WTC11 (cell line): ENCODE data around the gene COMTD1.

Experiments
- CREM ChIP-seq: sonication (generic); formaldehyde crosslinking; IDR thresholded peaks from 2 replicates; pipeline ENCODE4 v1.8.1; 2022; ENCODE audit warnings: mild to moderate bottlenecking, missing genetic modification reagents, moderate library complexity
- E2F4 ChIP-seq: sonication (generic); formaldehyde crosslinking; IDR thresholded peaks from 2 replicates; pipeline ENCODE4 v1.8.1; 2022; ENCODE audit warnings: low read depth, mild to moderate bottlenecking, moderate library complexity, missing genetic modification reagents, borderline replicate concordance
- FOXJ3 ChIP-seq: sonication (generic); formaldehyde crosslinking; IDR thresholded peaks from 2 replicates; pipeline ENCODE4 v1.9.0; 2021; ENCODE audit warnings: missing genetic modification reagents, mild to moderate bottlenecking, borderline replicate concordance
- NR2C2 ChIP-seq: sonication (generic); formaldehyde crosslinking; IDR thresholded peaks from 2 replicates; pipeline ENCODE4 v1.8.0; 2022; ENCODE audit warnings: mild to moderate bottlenecking, missing genetic modification reagents
- PRRX2 ChIP-seq: fragments of 250-450 bp; sonication (Bioruptor Pico); IDR thresholded peaks from 2 replicates; pipeline ENCODE4 v1.8.0; 2021; ENCODE audit warnings: mild to moderate bottlenecking
- SP1 ChIP-seq: sonication (generic); formaldehyde crosslinking; conservative IDR thresholded peaks from 2 replicates; pipeline ENCODE4 v1.8.1; 2022; ENCODE audit warnings: missing genetic modification reagents
- TEAD1 ChIP-seq: sonication (generic); formaldehyde crosslinking; IDR thresholded peaks from 2 replicates; pipeline ENCODE4 v1.8.0; 2022; ENCODE audit warnings: mild to moderate bottlenecking, missing genetic modification reagents
- TEAD4 ChIP-seq: sonication (generic); formaldehyde crosslinking; IDR thresholded peaks from 2 replicates; pipeline ENCODE4 v1.8.0; 2022; ENCODE audit warnings: mild to moderate bottlenecking, missing genetic modification reagents
- ZNF121 ChIP-seq: sonication (generic); formaldehyde crosslinking; IDR thresholded peaks from 2 replicates; pipeline ENCODE4 v1.8.0; 2023; ENCODE audit warnings: missing genetic modification reagents
- TF ChIP-seq, protein P1 (sequence below): fragments of 200-600 bp; IDR thresholded peaks from 2 replicates; pipeline ENCODE4 v1.8.0; 2022; ENCODE audit warnings: antibody characterized with exemption
- TF ChIP-seq, protein P2 (sequence below): fragments of 250-450 bp; sonication (Bioruptor Pico); IDR thresholded peaks from 2 replicates; pipeline ENCODE4 v2.1.2; 2022; ENCODE audit warnings: mild to moderate bottlenecking, moderate library complexity
- TF ChIP-seq, protein P3 (sequence below): fragments of 250-450 bp; sonication (Bioruptor Pico); IDR thresholded peaks from 2 replicates; pipeline ENCODE4 v1.9.0; 2021; ENCODE audit warnings: mild to moderate bottlenecking
- TF ChIP-seq, protein P4 (sequence below): sonication (generic); formaldehyde crosslinking; IDR thresholded peaks from 2 replicates; pipeline ENCODE4 v1.8.1; 2023; ENCODE audit warnings: mild to moderate bottlenecking, missing genetic modification reagents

DNA sequence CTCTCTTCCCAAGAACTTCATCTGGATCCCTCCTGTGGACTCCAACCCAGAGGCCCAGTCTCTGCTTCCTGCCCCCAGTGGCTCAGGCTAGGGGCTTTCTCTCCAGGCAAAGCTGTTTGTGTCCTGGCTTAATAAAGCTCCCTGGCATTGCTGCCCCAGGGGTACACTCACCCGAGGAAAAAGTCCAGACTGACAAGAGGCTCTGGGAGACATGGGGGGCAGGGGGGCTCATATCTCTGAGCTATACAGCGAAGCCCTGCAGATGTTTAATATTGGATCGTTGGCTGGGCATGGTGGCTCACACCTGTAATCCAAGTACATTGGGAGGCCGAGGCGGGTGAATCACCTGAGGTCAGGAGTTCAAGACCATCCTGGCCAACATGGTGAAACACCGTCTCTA lies 10.7 kb upstream of the COMTD1 start:
- TF ChIP-seq, protein P1, sequence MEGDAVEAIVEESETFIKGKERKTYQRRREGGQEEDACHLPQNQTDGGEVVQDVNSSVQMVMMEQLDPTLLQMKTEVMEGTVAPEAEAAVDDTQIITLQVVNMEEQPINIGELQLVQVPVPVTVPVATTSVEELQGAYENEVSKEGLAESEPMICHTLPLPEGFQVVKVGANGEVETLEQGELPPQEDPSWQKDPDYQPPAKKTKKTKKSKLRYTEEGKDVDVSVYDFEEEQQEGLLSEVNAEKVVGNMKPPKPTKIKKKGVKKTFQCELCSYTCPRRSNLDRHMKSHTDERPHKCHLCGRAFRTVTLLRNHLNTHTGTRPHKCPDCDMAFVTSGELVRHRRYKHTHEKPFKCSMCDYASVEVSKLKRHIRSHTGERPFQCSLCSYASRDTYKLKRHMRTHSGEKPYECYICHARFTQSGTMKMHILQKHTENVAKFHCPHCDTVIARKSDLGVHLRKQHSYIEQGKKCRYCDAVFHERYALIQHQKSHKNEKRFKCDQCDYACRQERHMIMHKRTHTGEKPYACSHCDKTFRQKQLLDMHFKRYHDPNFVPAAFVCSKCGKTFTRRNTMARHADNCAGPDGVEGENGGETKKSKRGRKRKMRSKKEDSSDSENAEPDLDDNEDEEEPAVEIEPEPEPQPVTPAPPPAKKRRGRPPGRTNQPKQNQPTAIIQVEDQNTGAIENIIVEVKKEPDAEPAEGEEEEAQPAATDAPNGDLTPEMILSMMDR: no peak
- TF ChIP-seq, protein P2, sequence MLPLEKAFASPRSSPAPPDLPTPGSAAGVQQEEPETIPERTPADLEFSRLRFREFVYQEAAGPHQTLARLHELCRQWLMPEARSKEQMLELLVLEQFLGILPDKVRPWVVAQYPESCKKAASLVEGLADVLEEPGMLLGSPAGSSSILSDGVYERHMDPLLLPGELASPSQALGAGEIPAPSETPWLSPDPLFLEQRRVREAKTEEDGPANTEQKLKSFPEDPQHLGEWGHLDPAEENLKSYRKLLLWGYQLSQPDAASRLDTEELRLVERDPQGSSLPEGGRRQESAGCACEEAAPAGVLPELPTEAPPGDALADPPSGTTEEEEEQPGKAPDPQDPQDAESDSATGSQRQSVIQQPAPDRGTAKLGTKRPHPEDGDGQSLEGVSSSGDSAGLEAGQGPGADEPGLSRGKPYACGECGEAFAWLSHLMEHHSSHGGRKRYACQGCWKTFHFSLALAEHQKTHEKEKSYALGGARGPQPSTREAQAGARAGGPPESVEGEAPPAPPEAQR: no peak
- TF ChIP-seq FOXJ3 (CRISPR knock-in tag) (no peak), ZNF121 (CRISPR knock-in tag) (no peak), PRRX2 (CRISPR knock-in tag) (no peak), NR2C2 (CRISPR knock-in tag) (no peak), TEAD1 (CRISPR knock-in tag) (no peak), TEAD4 (CRISPR knock-in tag) (no peak), E2F4 (CRISPR knock-in tag) (no peak), SP1 (no peak), CREM (CRISPR knock-in tag) (no peak)
- TF ChIP-seq, protein P3, sequence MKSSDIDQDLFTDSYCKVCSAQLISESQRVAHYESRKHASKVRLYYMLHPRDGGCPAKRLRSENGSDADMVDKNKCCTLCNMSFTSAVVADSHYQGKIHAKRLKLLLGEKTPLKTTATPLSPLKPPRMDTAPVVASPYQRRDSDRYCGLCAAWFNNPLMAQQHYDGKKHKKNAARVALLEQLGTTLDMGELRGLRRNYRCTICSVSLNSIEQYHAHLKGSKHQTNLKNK (CRISPR knock-in tag): no peak
- TF ChIP-seq, protein P4, sequence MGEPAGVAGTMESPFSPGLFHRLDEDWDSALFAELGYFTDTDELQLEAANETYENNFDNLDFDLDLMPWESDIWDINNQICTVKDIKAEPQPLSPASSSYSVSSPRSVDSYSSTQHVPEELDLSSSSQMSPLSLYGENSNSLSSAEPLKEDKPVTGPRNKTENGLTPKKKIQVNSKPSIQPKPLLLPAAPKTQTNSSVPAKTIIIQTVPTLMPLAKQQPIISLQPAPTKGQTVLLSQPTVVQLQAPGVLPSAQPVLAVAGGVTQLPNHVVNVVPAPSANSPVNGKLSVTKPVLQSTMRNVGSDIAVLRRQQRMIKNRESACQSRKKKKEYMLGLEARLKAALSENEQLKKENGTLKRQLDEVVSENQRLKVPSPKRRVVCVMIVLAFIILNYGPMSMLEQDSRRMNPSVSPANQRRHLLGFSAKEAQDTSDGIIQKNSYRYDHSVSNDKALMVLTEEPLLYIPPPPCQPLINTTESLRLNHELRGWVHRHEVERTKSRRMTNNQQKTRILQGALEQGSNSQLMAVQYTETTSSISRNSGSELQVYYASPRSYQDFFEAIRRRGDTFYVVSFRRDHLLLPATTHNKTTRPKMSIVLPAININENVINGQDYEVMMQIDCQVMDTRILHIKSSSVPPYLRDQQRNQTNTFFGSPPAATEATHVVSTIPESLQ: no peak
